Measurements from ENCODE around the gene AMZ1.

Gene AMZ1

DNA sequence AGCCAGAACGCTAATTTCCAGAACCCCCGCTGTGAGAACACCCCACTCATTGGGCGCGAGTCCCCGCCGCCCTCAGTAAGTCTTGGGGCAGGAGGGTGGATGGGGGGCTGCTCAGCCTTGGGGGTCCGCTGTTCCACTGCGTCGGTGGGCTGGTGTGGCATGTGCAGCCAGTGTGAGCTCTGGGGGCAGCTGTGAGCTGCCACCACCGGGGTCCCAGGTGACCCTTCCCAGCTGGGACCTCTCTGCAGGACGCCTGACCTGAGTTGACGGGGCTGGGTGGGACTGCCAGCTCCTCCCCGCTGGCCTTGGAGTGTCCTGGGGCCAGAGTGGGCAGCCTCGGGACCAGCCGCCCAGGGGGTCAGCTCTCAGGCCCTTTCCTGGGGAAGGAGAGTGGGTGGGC, 29.1 kb upstream of the AMZ1 start:
- TF ChIP-seq, protein P1, sequence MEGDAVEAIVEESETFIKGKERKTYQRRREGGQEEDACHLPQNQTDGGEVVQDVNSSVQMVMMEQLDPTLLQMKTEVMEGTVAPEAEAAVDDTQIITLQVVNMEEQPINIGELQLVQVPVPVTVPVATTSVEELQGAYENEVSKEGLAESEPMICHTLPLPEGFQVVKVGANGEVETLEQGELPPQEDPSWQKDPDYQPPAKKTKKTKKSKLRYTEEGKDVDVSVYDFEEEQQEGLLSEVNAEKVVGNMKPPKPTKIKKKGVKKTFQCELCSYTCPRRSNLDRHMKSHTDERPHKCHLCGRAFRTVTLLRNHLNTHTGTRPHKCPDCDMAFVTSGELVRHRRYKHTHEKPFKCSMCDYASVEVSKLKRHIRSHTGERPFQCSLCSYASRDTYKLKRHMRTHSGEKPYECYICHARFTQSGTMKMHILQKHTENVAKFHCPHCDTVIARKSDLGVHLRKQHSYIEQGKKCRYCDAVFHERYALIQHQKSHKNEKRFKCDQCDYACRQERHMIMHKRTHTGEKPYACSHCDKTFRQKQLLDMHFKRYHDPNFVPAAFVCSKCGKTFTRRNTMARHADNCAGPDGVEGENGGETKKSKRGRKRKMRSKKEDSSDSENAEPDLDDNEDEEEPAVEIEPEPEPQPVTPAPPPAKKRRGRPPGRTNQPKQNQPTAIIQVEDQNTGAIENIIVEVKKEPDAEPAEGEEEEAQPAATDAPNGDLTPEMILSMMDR (IDR thresholded peaks at IDR 0.05; ENCODE audit: insufficient read depth, low read depth, low read length, missing control alignments) = no peak
- DNase-seq (ENCODE audit: low read depth) = no peak
- H3K4me3 ChIP-seq (ENCODE audit: low read depth, low read length) = no peak overlapping the region

DNA sequence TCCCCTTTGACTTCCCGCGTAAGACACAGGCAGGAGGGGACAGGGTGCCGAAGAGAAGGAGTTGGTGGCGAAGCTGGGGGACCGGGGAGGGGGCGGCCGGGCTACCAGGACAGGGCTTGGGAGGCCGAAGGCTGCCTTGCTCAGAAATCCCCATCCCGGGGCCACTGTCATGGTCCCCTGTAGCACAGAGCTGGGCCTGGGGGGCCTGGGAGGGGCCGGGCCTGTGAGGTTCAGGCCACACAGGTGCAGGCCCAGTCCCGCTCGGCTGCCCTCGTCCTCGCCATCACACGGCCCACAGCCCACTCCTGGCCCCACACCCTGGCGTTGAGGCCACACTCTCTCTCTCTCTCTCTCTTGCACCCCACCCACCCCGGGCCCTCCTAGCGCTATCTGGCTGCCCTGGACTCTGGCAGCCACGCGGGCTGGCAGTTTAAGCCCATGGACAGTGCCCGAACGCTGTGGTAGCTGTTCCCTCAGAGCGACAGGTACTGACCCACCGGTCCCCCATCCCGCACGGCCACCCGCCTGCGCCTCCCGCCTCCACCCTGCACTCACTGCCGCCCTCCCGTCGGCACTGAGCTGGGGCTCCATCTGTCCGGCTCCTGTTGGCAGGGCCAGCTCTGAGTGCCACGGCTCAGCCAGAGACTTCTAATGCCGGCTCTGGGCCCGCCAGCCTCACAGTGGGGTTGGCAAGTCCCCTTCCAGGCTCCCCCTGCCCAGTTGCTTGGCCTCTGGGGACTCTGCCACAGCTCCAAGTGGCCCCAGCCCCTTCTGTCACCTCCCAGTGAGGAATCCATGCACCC, 28.2 kb upstream of the AMZ1 start:
- TF ChIP-seq, protein P1 (IDR thresholded peaks at IDR 0.05; ENCODE audit: insufficient read depth, low read depth, low read length, missing control alignments) = no peak
- H3K4me3 ChIP-seq (ENCODE audit: low read depth, low read length) = no peak overlapping the region
- no peak for DNase-seq (ENCODE audit: low read depth)

DNA sequence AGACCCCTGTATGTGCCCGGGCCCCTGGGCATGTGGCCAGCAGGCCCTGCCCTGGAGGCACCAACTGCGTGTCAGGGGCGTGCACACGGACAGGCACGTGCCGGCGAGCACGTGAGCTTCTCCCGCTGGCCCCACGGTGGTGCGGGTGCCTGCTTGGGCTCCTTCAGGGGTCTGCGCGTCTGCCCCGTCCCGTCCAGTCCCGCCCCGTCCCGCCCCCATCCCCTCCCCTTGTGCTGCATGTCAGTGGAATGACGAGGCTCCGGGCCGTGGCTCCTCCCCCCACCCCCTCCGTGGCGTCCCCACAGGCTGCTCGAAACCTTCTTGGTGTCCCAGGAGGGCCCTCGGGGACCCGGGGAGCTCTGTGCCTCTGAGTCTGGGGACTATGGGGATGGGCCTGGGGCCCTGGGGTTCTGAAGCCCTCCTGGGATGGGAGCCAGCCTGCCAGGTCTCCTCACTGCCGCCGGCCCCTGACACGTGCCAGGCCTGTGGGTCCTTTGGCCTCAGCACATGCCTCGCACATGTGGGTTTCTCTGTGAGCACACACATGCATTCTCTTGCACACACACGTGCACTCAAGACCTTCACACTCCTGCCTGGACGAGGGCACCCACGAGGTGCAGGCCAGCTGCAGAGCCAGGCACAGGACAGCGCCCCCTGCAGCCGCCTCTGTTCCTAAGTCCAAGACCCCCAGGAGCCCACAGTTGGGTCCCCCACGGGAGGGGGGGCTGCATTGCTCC, 27.5 kb upstream of the AMZ1 start:
- DNase-seq (ENCODE audit: low read depth) = no peak
- TF ChIP-seq, protein P1 (IDR thresholded peaks at IDR 0.05; ENCODE audit: insufficient read depth, low read depth, low read length, missing control alignments) = no peak
- no peak overlapping the region for H3K4me3 ChIP-seq (ENCODE audit: low read depth, low read length)

DNA sequence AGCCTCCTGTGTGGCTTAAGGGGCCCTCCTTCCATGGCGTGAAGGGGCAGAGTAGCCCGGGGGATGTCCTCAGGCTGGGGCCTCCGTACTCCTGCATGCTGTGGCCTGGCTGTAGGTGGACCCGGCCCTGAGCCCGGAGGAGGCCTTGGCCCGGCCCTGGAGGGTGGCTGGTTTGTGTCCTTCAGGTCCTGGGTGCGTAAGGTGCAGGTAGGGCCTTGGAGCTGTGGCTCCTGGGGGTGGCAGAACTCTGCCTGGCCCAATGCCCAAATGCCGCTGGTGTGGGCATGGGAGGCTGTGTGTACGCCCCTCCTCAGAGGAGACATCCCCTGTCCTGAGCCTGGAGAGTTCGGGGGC, 26.9 kb upstream of the AMZ1 start:
- DNase-seq (ENCODE audit: low read depth) = no peak
- H3K4me3 ChIP-seq (ENCODE audit: low read depth, low read length) = no peak overlapping the region
- TF ChIP-seq, protein P1 (IDR thresholded peaks at IDR 0.05; ENCODE audit: insufficient read depth, low read depth, low read length, missing control alignments) = no peak

DNA sequence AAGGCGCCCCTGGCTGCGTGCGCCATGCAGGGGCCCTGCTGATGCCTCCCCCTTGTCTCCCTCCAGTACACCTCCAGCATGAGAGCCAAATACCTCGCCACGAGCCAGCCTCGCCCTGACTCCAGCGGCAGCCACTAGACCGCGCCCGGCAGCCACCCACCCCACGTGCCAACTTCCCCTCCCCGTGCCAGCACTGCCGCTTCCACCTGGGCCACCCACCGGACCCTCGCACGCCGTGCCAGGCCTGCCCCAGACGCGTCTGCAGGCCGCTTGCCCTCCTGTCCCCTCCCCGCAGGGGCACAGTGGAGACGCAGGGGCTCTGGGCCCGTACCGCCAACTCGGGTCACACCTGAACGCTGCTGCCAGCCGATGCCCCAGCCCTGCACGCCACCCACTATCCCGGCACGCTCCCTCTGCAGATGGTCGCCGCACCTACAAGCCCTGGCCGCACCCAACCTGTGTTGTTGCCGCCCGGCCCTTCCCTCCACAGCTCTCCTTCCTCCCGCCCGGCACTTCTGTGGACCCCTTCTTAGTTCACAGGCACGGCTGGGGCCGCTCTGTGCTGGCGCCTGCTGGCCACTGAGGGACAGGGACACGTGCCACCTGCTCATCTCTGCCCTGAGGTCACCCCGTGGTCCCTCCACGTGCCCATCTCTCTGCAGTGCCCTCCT, 26.3 kb upstream of the AMZ1 start:
- TF ChIP-seq, protein P1 (IDR thresholded peaks at IDR 0.05; ENCODE audit: insufficient read depth, low read depth, low read length, missing control alignments) = no peak
- no peak overlapping the region for H3K4me3 ChIP-seq (ENCODE audit: low read depth, low read length)
- no peak for DNase-seq (ENCODE audit: low read depth)

DNA sequence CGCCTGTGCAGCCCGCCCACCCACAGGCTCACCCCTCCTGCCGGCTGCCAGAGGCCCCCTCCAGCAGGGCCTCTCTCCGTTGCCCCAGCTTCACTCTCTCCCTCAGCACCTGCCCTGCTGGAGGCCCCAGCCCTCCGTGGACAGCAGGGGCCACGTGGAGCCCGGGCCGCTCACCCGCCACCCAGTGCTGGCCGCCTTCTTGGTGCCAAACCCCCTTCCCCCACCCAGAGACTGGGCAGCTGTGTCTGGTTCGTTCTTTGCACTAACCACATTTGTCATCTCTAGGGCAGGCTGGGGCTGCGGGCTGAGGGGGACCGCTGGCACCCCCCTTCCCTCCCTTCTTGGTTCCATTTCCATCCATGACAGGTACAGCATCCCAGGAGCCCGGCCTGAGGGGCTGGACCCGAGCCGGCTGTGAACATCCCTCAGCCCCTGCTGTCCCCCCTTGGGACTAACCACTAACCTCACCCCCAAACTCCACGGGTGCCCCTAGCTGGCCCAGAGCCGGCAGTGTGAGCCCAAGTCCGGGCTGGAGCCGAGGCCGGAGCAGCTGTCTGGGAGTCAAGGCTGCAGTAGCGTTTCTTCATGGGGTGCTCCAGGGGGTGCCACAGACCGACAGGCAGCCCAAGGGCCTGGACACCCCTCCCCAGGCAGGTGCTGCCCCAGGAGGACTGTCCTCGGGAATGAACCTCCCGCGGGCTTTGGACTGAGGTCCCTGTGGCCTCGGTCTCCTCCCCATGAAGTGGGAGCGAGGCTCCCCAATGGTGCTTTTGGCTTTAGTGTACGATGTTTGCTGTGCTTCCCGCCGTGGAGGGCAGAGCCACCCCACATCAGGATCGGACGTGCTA, 25.5 kb upstream of the AMZ1 start:
- no peak overlapping the region for H3K4me3 ChIP-seq (ENCODE audit: low read depth, low read length)
- TF ChIP-seq, protein P1 (IDR thresholded peaks at IDR 0.05; ENCODE audit: insufficient read depth, low read depth, low read length, missing control alignments) = no peak
- DNase-seq (ENCODE audit: low read depth) = no peak

All from GM12865 (cell line).